HepG2 (cell line): ENCODE data around the gene LOX. TPM values are rescaled to one million over a fixed set of nuclear protein-coding genes. Genes with fewer than 3 reads are reported as not detected.

Source experiments
- ATAC-seq: fragments of 200-7000 bp; cut with Tn5 transposase; 3 replicates; pipeline ENCODE4 v1.9.1; 2020; ENCODE audit warnings: mild to moderate bottlenecking, moderate library complexity
- BruUV-seq: library from RNA; stranded (reverse); fragments of 400-500 nt; replicated peaks from 2 replicates; lab custom pipeline; 2021; lab: Mats Ljungman, UMichigan
- CTCF ChIA-PET: fragments of 300-600 bp; formaldehyde crosslinking; extraction: SDS; loops from one replicate; lab custom pipeline; 2021; ENCODE audit warnings: low total read pairs, inconsistent platforms, low intra/inter-chr PET ratio; lab: Yijun Ruan, JAX
- POLR2A ChIA-PET: fragments of 350-600 bp; sonication (Branson Sonifier 250); formaldehyde crosslinking; loops from one replicate; lab custom pipeline; 2020; ENCODE audit warnings: antibody characterized with exemption, inconsistent platforms; lab: Yijun Ruan, JAX
- DNase-seq: peaks from one replicate; pipeline ENCODE4 v3.0.0-alpha.2; 2015; ENCODE audit warnings: low spot score
- FAIRE-seq: peaks from 3 replicates; lab custom pipeline; 2011; peaks lifted over from hg19 to GRCh38; lab: Jason Lieb, UNC
- H2AFZ ChIP-seq: one replicate; pipeline ENCODE4 v1.6.1; 2011; ENCODE audit warnings: low read length, inconsistent platforms
- H3K27ac ChIP-seq: fragments of 300-600 bp; 3 replicates; pipeline ENCODE4 v1.8.0; 2011; ENCODE audit warnings: mixed run types, mild to moderate bottlenecking, mixed read lengths, low read length, inconsistent platforms; ENCODE audit not compliant: insufficient read depth; ENCODE audit errors: extremely low read length
- H3K27me3 ChIP-seq, 2 experiments: fragments of 200-600 bp in 1 of 2; 2 replicates in 1 of 2; 3 replicates in 1 of 2; pipeline versions ENCODE4 v1.6.0 to v1.8.0; 2011; ENCODE audit warnings: low read length in 2 of 2, mild to moderate bottlenecking in 2 of 2, moderate library complexity in 2 of 2, inconsistent platforms in 1 of 2; ENCODE audit not compliant: insufficient read depth in 2 of 2, control insufficient read depth in 1 of 2
- H3K36me3 ChIP-seq, 2 experiments: fragments of 200-600 bp in 1 of 2; replicated peaks in 1 of 2; 2 replicates in 1 of 2; 3 replicates in 1 of 2; pipeline versions ENCODE4 v1.5.1 to v1.8.0; 2011; ENCODE audit warnings: low read length in 2 of 2, inconsistent platforms in 1 of 2; ENCODE audit not compliant: insufficient read depth in 2 of 2, control insufficient read depth in 1 of 2
- H3K4me1 ChIP-seq: 2 replicates; pipeline ENCODE4 v1.5.1; 2012; ENCODE audit warnings: low read length, inconsistent platforms; ENCODE audit not compliant: insufficient read depth
- H3K4me2 ChIP-seq: 2 replicates; pipeline ENCODE4 v1.6.0; 2011; ENCODE audit warnings: low read depth, low read length, inconsistent platforms
- H3K4me3 ChIP-seq, 3 experiments: fragments of 200-600 bp in 1 of 3; sonication (generic), shearing (Covaris generic) in 1 of 3; replicated peaks in 1 of 3; 2 replicates each; pipeline ENCODE4 v1.5.1; 2011 to 2016; ENCODE audit warnings: low read length in 3 of 3, inconsistent platforms in 2 of 3, low read depth in 2 of 3, mild to moderate bottlenecking in 2 of 3, control low read depth in 1 of 3, mixed read lengths in 1 of 3; ENCODE audit not compliant: insufficient read depth in 1 of 3
- H3K79me2 ChIP-seq: one replicate; pipeline ENCODE4 v1.6.1; 2011; ENCODE audit warnings: low read length, inconsistent platforms; ENCODE audit not compliant: insufficient read depth
- H3K9ac ChIP-seq: 2 replicates; pipeline ENCODE4 v1.6.0; 2011; ENCODE audit warnings: mild to moderate bottlenecking, low read depth, low read length, inconsistent platforms; ENCODE audit not compliant: insufficient read depth
- H3K9me3 ChIP-seq: 2 replicates; pipeline ENCODE4 v1.5.1; 2012; ENCODE audit warnings: mild to moderate bottlenecking, low read length
- H4K20me1 ChIP-seq: 2 replicates; pipeline ENCODE4 v1.6.0; 2011; ENCODE audit warnings: inconsistent platforms, mild to moderate bottlenecking, low read length, moderate library complexity; ENCODE audit not compliant: insufficient read depth
- GFI1 ChIP-seq: sonication (generic); formaldehyde crosslinking; IDR thresholded peaks from 2 replicates; pipeline ENCODE4 v1.5.0; 2020; ENCODE audit warnings: missing genetic modification reagents, mild to moderate bottlenecking, borderline replicate concordance
- MTERF4 ChIP-seq: sonication (generic); formaldehyde crosslinking; IDR thresholded peaks from 2 replicates; pipeline ENCODE4 v1.8.0; 2023; ENCODE audit warnings: mild to moderate bottlenecking, missing genetic modification reagents
- POGZ ChIP-seq: sonication (generic); formaldehyde crosslinking; IDR thresholded peaks from 2 replicates; pipeline ENCODE4 v1.4.0; 2020; ENCODE audit warnings: mild to moderate bottlenecking, missing genetic modification reagents
- RCOR2 ChIP-seq: IDR thresholded peaks from 2 replicates; pipeline ENCODE4 v1.6.1; 2016; ENCODE audit warnings: missing biosample characterization, missing genetic modification reagents
- ZKSCAN5 ChIP-seq: sonication (generic); formaldehyde crosslinking; IDR thresholded peaks from 2 replicates; pipeline ENCODE4 v1.5.1; 2020; ENCODE audit warnings: mild to moderate bottlenecking, missing genetic modification reagents
- ZNF10 ChIP-seq: sonication (generic); formaldehyde crosslinking; IDR thresholded peaks from 2 replicates; pipeline ENCODE4 v1.4.0; 2020; ENCODE audit warnings: mild to moderate bottlenecking, low read depth, missing genetic modification reagents, borderline replicate concordance
- ZNF143 ChIP-seq: sonication (generic); formaldehyde crosslinking; IDR thresholded peaks from 2 replicates; pipeline ENCODE4 v1.4.0; 2020; ENCODE audit warnings: missing genetic modification reagents
- ZNF274 ChIP-seq: sonication (generic); formaldehyde crosslinking; IDR thresholded peaks from 2 replicates; pipeline ENCODE4 v1.5.1; 2020; ENCODE audit warnings: mild to moderate bottlenecking, missing genetic modification reagents
- ZNF446 ChIP-seq: sonication (generic); formaldehyde crosslinking; IDR thresholded peaks from 2 replicates; pipeline ENCODE4 v1.5.0; 2020; ENCODE audit warnings: mild to moderate bottlenecking, missing genetic modification reagents
- ZNF614 ChIP-seq: IDR thresholded peaks from 2 replicates; pipeline ENCODE4 v1.6.1; 2018; ENCODE audit warnings: missing biosample characterization, missing genetic modification reagents, inconsistent platforms, borderline replicate concordance
- ZSCAN25 ChIP-seq: sonication (generic); formaldehyde crosslinking; IDR thresholded peaks from 2 replicates; pipeline ENCODE4 v1.8.0; 2022; ENCODE audit warnings: mild to moderate bottlenecking, missing genetic modification reagents
- WGBS: methylation state at CpG from one replicate; pipeline ENCODE4 v1.1.6; 2017; ENCODE audit warnings: low lambda C conversion rate; 5-methylcytosine and 5-hydroxymethylcytosine counted together
- in situ Hi-C: cut with HindIII; loops from 2 replicates; pipeline ENCODE4 v1.10.0; 2017; ENCODE audit warnings: low pct_unique_long_range_greater_than_20kb; ENCODE audit not compliant: extremely low pct_ligation_motif_present
- intact Hi-C: fragments of 100-400 bp; cut with micrococcal nuclease; formaldehyde crosslinking; loops from one replicate; pipeline ENCODE4 v1.10.0; 2022; ENCODE audit not compliant: unreplicated experiment
- polyA plus RNA-seq, 8 experiments: library from polyadenylated mRNA; depleted of rRNA in 3 of 8; stranded (reverse) in 7 of 8; unstranded in 1 of 8; fragments of >200 nt; fragmentation: Illumina TruSeq in 4 of 8; extraction: Trizol in 4 of 8; gene quantifications; 2 replicates each; pipeline versions ENCODE4 v1.2.1 to v1.2.3, GENCODE V29; 2011 to 2016; ENCODE audit warnings: low read depth in 4 of 8, missing spikeins in 1 of 8, mixed read lengths in 1 of 8; ENCODE audit not compliant: insufficient read depth in 1 of 8
- total RNA-seq, 5 experiments: library from RNA; depleted of rRNA; stranded (reverse); fragments of >200 nt; fragmentation: Illumina TruSeq; extraction: Trizol; gene quantifications; 2 replicates each; pipeline ENCODE4 v1.2.3, GENCODE V29; 2016; ENCODE audit warnings: low read depth in 1 of 5
- TF ChIP-seq, protein P1 (sequence below): IDR thresholded peaks from 2 replicates; pipeline ENCODE4 v1.6.1; 2012; ENCODE audit warnings: low read depth, low read length, improper control_type of control experiment
- TF ChIP-seq, protein P2 (sequence below): sonication (generic); formaldehyde crosslinking; IDR thresholded peaks from 2 replicates; pipeline ENCODE4 v1.5.1; 2020; ENCODE audit warnings: mild to moderate bottlenecking, missing genetic modification reagents, moderate library complexity

LOX gene
- total and polyA plus RNA-seq, 2 of the 13 experiments (the other 11 are each of a cell fraction or from before 2014, with no cell fraction given) = 0.73 to 173 TPM

DNA sequence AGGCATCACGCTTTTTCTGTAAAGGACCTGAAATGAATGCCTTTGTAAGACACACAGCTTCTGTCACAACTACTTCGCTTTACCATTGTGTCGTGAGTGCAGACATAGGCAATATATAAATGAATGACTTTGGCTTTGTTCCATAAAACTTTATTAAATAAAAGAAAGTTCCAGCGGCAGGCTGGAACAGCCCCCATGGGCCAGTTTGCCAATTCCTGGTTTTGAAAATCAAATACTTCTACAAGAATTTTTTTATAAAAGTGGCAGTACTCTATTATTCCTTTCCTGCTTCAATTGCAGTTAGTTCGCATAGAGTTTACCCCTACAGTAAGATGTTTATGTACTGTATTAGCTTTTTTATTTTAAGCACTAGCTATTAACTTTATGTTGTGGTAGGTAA, 62.6 kb downstream of the LOX start:
- Histone ChIP-seq H3K27me3 (no peaks in the 10 kb centered on the region), H3K79me2 (no peaks in the 10 kb centered on the region), H3K4me1 (no peaks in the 10 kb centered on the region), H3K9ac (no peak overlapping the region), H3K4me3 (no peak overlapping the region), H3K4me2 (no peak overlapping the region), H4K20me1 (no peaks in the 10 kb centered on the region), H3K36me3 (peaks cover 1 to 8% of the 10 kb centered on the region in 2 experiments; a peak in 4 of 5 replicates), H3K27ac (no peak overlapping the region), H2AFZ (no peak overlapping the region), H3K9me3 (no peaks in the 10 kb centered on the region)
- intact Hi-C loops (no loop called here), in situ Hi-C loops (no loop called here)
- no TSS peak for BruUV-seq
- FAIRE-seq (no peak), ATAC-seq (no peak), DNase-seq (no peak)
- 96% methylated on average over 5 of the region's 5 CpGs for WGBS
- CTCF ChIA-PET = no interaction called here
- POLR2A ChIA-PET = no interaction called here
- no peak for TF ChIP-seq ZNF10 (CRISPR knock-in tag)
- TF ChIP-seq MTERF4 = no peak
- TF ChIP-seq POGZ = no peak
- TF ChIP-seq ZNF143 (CRISPR knock-in tag) = no peak
- TF ChIP-seq GFI1 (CRISPR knock-in tag) = no peak
- TF ChIP-seq RCOR2 (CRISPR knock-in tag) = no peak

DNA sequence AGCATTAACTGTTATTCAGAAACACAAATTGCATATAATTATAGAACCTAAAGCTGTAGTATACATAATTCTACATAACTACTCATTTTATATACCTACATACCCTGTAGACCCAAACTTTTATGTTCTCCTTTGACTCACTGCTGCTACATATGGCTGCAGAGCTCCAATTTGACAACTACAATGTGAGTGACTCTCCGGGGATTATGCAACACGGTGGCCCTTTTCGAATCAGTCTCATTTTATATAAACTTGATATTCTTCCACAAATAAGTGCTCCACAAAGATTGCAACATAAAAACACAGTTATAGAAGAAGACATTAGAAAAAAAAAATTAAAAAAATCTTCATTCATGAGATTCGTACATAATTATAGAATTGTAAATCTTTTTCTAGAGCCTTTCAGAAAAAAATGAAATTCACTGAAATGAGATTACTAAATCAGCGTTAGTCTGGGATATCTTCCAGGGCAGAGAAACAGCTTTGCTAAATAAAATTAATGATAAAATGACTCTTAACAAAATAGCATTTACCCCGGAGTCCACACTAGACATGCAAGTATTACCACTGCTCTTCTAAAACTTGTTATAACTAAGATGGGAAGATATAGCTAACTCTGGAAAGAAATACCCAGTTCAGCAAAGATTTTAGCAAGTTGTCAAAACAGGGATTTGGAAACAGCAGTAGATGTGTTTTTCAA, 63.7 kb downstream of the LOX start:
- no peak overlapping the region for H3K4me2 ChIP-seq
- H3K9me3 ChIP-seq = no peaks in the 10 kb centered on the region
- H3K79me2 ChIP-seq = no peaks in the 10 kb centered on the region
- intact Hi-C loops = no loop called here
- no peaks in the 10 kb centered on the region for H3K36me3 ChIP-seq
- WGBS = 98% methylated on average over 6 of the region's 6 CpGs
- H3K4me3 ChIP-seq = no peak overlapping the region
- ATAC-seq (no peak), DNase-seq (no peak), FAIRE-seq (no peak)
- in situ Hi-C loops = no loop called here
- no peaks in the 10 kb centered on the region for H3K4me1 ChIP-seq
- POLR2A ChIA-PET = no interaction called here
- no peak overlapping the region for H3K27ac ChIP-seq
- no peak overlapping the region for H2AFZ ChIP-seq
- H3K9ac ChIP-seq = no peak overlapping the region
- BruUV-seq = no TSS peak
- H3K27me3 ChIP-seq = no peaks in the 10 kb centered on the region
- CTCF ChIA-PET = no interaction called here
- no peaks in the 10 kb centered on the region for H4K20me1 ChIP-seq
- TF ChIP-seq ZNF446 (CRISPR knock-in tag) (no peak), ZNF614 (CRISPR knock-in tag) (no peak), ZKSCAN5 (CRISPR knock-in tag) (no peak), ZSCAN25 (no peak), ZNF274 (CRISPR knock-in tag) (no peak)
- TF ChIP-seq, protein P1, sequence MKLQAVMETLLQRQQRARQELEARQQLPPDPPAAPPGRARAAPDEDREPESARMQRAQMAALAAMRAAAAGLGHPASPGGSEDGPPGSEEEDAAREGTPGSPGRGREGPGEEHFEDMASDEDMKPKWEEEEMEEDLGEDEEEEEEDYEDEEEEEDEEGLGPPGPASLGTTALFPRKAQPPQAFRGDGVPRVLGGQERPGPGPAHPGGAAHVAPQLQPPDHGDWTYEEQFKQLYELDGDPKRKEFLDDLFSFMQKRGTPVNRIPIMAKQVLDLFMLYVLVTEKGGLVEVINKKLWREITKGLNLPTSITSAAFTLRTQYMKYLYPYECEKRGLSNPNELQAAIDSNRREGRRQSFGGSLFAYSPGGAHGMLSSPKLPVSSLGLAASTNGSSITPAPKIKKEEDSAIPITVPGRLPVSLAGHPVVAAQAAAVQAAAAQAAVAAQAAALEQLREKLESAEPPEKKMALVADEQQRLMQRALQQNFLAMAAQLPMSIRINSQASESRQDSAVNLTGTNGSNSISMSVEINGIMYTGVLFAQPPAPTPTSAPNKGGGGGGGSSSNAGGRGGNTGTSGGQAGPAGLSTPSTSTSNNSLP = no peak
- TF ChIP-seq, protein P2, sequence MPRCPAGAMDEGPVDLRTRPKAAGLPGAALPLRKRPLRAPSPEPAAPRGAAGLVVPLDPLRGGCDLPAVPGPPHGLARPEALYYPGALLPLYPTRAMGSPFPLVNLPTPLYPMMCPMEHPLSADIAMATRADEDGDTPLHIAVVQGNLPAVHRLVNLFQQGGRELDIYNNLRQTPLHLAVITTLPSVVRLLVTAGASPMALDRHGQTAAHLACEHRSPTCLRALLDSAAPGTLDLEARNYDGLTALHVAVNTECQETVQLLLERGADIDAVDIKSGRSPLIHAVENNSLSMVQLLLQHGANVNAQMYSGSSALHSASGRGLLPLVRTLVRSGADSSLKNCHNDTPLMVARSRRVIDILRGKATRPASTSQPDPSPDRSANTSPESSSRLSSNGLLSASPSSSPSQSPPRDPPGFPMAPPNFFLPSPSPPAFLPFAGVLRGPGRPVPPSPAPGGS (CRISPR knock-in tag) = no peak
